PC-9 (cell line): Measurements from ENCODE around the gene FN3K. TPM values are rescaled to one million over a fixed set of nuclear protein-coding genes. Genes with fewer than 3 reads are reported as not detected.

ENCODE experiments used
- BruUV-seq: library from RNA; stranded (reverse); fragments of 400-500 nt; replicated peaks from 2 replicates; lab custom pipeline; 2021; lab: Mats Ljungman, UMichigan
- CTCF ChIA-PET: fragments of 300-600 bp; sonication (Branson Sonifier 250); formaldehyde crosslinking; loops from one replicate; lab custom pipeline; 2022; ENCODE audit warnings: antibody characterized with exemption; lab: Charles Lee
- POLR2A ChIA-PET: fragments of 300-600 bp; sonication (Branson Sonifier 250); formaldehyde crosslinking; loops from one replicate; lab custom pipeline; 2022; ENCODE audit warnings: antibody characterized with exemption; ENCODE audit not compliant: unreplicated experiment; lab: Charles Lee
- DNase-seq, 2 experiments: peaks; one replicate each; pipeline versions ENCODE4 v3.0.0 to v3.0.0-alpha.2; 2015 to 2022; ENCODE audit warnings: mixed read lengths in 1 of 2
- H2AFZ ChIP-seq: fragments of 200-600 bp; sonication (generic); 2 replicates; pipeline ENCODE4 v1.8.1; 2017; ENCODE audit warnings: antibody characterized with exemption
- H3F3A ChIP-seq: fragments of 200-600 bp; sonication (generic); 2 replicates; pipeline ENCODE4 v1.8.1; 2017; ENCODE audit warnings: antibody characterized with exemption, mild to moderate bottlenecking, low read depth; ENCODE audit not compliant: insufficient read depth
- H3K27ac ChIP-seq: fragments of 200-600 bp; sonication (generic); 2 replicates; pipeline ENCODE4 v1.6.1; 2016; ENCODE audit warnings: mixed run types
- H3K27me3 ChIP-seq: fragments of 200-600 bp; sonication (generic); 2 replicates; pipeline ENCODE4 v1.6.1; 2016; ENCODE audit warnings: low read depth, mixed run types; ENCODE audit not compliant: insufficient read depth
- H3K36me3 ChIP-seq: fragments of 200-600 bp; sonication (generic); 2 replicates; pipeline ENCODE4 v1.6.1; 2016; ENCODE audit warnings: low read depth, mixed run types
- H3K4me1 ChIP-seq: fragments of 200-600 bp; sonication (generic); replicated peaks from 2 replicates; pipeline ENCODE4 v1.6.1; 2016; ENCODE audit warnings: mixed run types; ENCODE audit not compliant: insufficient read depth
- H3K4me2 ChIP-seq: fragments of 200-600 bp; sonication (generic); 2 replicates; pipeline ENCODE4 v1.6.1; 2017; ENCODE audit warnings: mixed run types
- H3K4me3 ChIP-seq: fragments of 200-600 bp; sonication (generic); 2 replicates; pipeline ENCODE4 v1.6.1; 2016; ENCODE audit warnings: mixed run types
- H3K79me2 ChIP-seq: fragments of 200-600 bp; sonication (generic); 2 replicates; pipeline ENCODE4 v1.6.1; 2017; ENCODE audit warnings: low read depth, mixed run types
- H3K9me2 ChIP-seq: fragments of 200-600 bp; sonication (generic); 2 replicates; pipeline ENCODE4 v1.8.1; 2017; ENCODE audit warnings: mild to moderate bottlenecking; ENCODE audit not compliant: insufficient read depth
- H3K9me3 ChIP-seq: fragments of 200-600 bp; sonication (generic); 2 replicates; pipeline ENCODE4 v1.8.1; 2016; ENCODE audit warnings: low read depth; ENCODE audit not compliant: insufficient read depth
- H4K20me1 ChIP-seq: fragments of 200-600 bp; sonication (generic); 2 replicates; pipeline ENCODE4 v1.8.1; 2017; ENCODE audit not compliant: insufficient read depth
- CTCF ChIP-seq: fragments of 200-600 bp; sonication (generic); conservative IDR thresholded peaks from 2 replicates; pipeline ENCODE4 v1.6.1; 2017; ENCODE audit warnings: mixed run types, antibody characterized with exemption, mild to moderate bottlenecking, moderate library complexity
- EZH2 ChIP-seq: fragments of 200-600 bp; sonication (generic); IDR thresholded peaks from 2 replicates; pipeline ENCODE4 v1.8.0; 2017; ENCODE audit warnings: antibody characterized with exemption, low read depth
- intact Hi-C: fragments of 100-400 bp; cut with micrococcal nuclease; formaldehyde crosslinking; loops from one replicate; pipeline ENCODE4 v1.10.0; 2022; ENCODE audit not compliant: unreplicated experiment
- total RNA-seq: library from RNA; stranded (reverse); gene quantifications from 2 replicates; pipeline ENCODE4 v1.2.3, GENCODE V29; 2021

FN3K gene
- total RNA-seq, 1 experiment from 2014 or later = 14.0 TPM

DNA sequence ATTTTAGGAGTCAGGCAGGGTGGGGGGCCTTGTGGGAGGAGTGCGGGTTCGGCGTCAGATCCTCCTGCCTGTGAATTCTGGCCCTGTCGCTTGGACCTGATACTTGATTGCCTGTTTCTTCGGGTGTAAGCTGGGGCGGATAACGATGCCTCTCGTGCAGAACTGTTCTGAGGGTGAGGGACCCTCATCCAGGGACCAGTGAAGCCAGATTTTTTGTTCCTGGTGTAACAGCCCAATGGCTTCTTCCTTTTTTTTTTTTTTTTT lies 17.7 kb downstream of the FN3K start:
- intact Hi-C loops = no loop called here
- CTCF ChIA-PET = no interaction called here
- BruUV-seq = TSS peak; percentile 54

GRCh38 chr17:82754297-82755208 lies 19.1 kb downstream of the FN3K start:
- no peak overlapping the region for H3K4me3 ChIP-seq
- BruUV-seq = no TSS peak

More for the DNA sequence above, 17.7 kb downstream of the FN3K start:
- POLR2A ChIA-PET = no interaction called here
- no peaks in the 10 kb centered on the region for H3K9me3 ChIP-seq
- H3K4me2 ChIP-seq = peak overlapping the region; percentile 84
- DNase-seq = no peak
- no peaks in the 10 kb centered on the region for H3F3A ChIP-seq
- TF ChIP-seq EZH2 = no peak
- no peak for TF ChIP-seq CTCF
- no peaks in the 10 kb centered on the region for H3K36me3 ChIP-seq
- no peak overlapping the region for H2AFZ ChIP-seq
- no peaks in the 10 kb centered on the region for H3K9me2 ChIP-seq
- H3K79me2 ChIP-seq = 0 out of 2 replicates have a peak, but pooled peaks cover 11% of the 10 kb centered on the region
- H3K27me3 ChIP-seq = no peaks in the 10 kb centered on the region
- no peaks in the 10 kb centered on the region; the same call in 1 of the 2 replicates for H4K20me1 ChIP-seq
- no peak overlapping the region for H3K27ac ChIP-seq
- peak overlapping the region; percentile 75; the same call in 1 of the 2 replicates for H3K4me3 ChIP-seq
- H3K4me1 ChIP-seq = no peaks in the 10 kb centered on the region

GRCh38 chr17:82756166-82756565 lies 20.8 kb downstream of the FN3K start:
- intact Hi-C loops = no loop called here
- Histone ChIP-seq H2AFZ (no peak overlapping the region), H3K79me2 (0 out of 2 replicates have a peak, but pooled peaks cover 11% of the 10 kb centered on the region), H3K9me2 (no peaks in the 10 kb centered on the region), H3F3A (no peaks in the 10 kb centered on the region), H3K4me2 (no peak overlapping the region), H3K27me3 (no peaks in the 10 kb centered on the region), H3K4me3 (no peak overlapping the region), H3K4me1 (no peaks in the 10 kb centered on the region), H3K27ac (no peak overlapping the region), H3K36me3 (no peaks in the 10 kb centered on the region), H4K20me1 (no peaks in the 10 kb centered on the region; the same call in 1 of the 2 replicates), H3K9me3 (no peaks in the 10 kb centered on the region)
- no TSS peak for BruUV-seq
- ChIA-PET CTCF (no interaction called here), POLR2A (interaction anchor here (0.6 kb wide), 1 partner anchor 24 kb away, joined by 9 read pairs; no protein-coding TSS in a partner anchor)
- TF ChIP-seq EZH2 (no peak), CTCF (no peak)
- no peak for DNase-seq

More at GRCh38 chr17:82754297-82755208, 19.1 kb downstream of the FN3K start:
- H3K27ac ChIP-seq = no peak overlapping the region
- TF ChIP-seq CTCF = no peak
- no peak for TF ChIP-seq EZH2
- H3K27me3 ChIP-seq = no peaks in the 10 kb centered on the region
- DNase-seq = no peak
- H3K4me2 ChIP-seq = no peak overlapping the region
- H3K4me1 ChIP-seq = no peaks in the 10 kb centered on the region
- H4K20me1 ChIP-seq = no peaks in the 10 kb centered on the region; the same call in 1 of the 2 replicates
- intact Hi-C loops = no loop called here
- H3K79me2 ChIP-seq = 0 out of 2 replicates have a peak, but pooled peaks cover 11% of the 10 kb centered on the region
- no peaks in the 10 kb centered on the region for H3K9me2 ChIP-seq
- POLR2A ChIA-PET = interaction anchor here (0.6 to 0.7 kb wide), 2 partner anchors 8 to 411 kb away, joined by 4 to 5 read pairs; no protein-coding TSS in a partner anchor
- no peaks in the 10 kb centered on the region for H3F3A ChIP-seq
- CTCF ChIA-PET = no interaction called here
- H3K9me3 ChIP-seq = no peaks in the 10 kb centered on the region
- H3K36me3 ChIP-seq = no peaks in the 10 kb centered on the region
- no peak overlapping the region for H2AFZ ChIP-seq
